Measurements from ENCODE around the gene DISC1.

DNA sequence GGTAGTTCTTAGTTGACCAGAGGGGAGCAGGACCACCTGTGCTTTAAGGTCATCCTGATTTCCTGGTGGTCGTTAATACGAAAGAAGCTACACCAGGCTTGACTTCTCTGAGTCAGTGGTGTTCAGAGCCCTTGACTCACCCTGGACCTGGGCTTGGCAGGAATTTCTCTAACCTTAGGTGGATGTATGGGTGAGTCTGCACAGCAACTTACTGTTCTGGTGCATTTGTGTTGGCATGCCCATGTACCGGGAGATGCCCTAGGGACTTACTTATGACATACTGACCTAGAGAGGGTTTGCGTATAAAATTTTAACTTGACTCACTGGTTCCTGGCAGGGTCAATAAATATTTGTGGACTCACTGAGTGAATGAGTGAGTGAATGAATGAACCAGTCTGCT lies 304.6 kb downstream of the DISC1 start:
- TF ChIP-seq, protein P1, sequence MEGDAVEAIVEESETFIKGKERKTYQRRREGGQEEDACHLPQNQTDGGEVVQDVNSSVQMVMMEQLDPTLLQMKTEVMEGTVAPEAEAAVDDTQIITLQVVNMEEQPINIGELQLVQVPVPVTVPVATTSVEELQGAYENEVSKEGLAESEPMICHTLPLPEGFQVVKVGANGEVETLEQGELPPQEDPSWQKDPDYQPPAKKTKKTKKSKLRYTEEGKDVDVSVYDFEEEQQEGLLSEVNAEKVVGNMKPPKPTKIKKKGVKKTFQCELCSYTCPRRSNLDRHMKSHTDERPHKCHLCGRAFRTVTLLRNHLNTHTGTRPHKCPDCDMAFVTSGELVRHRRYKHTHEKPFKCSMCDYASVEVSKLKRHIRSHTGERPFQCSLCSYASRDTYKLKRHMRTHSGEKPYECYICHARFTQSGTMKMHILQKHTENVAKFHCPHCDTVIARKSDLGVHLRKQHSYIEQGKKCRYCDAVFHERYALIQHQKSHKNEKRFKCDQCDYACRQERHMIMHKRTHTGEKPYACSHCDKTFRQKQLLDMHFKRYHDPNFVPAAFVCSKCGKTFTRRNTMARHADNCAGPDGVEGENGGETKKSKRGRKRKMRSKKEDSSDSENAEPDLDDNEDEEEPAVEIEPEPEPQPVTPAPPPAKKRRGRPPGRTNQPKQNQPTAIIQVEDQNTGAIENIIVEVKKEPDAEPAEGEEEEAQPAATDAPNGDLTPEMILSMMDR (IDR thresholded peaks at IDR 0.05) = no peak
- TF ChIP-seq POLR2A (IDR thresholded peaks at IDR 0.05) = no peak
